GM18867 (cell line): Measurements from ENCODE around the gene BMPR2.
"Not testable (repeated sequence)": the region's sequence is repeated elsewhere in the genome, so short reads cannot be mapped to it uniquely, and the experiment has no call there.

Source experiments
- ATAC-seq: cut with Tn5 transposase; IDR thresholded peaks from one replicate; pipeline ENCODE4 v1.9.1; 2021; ENCODE audit warnings: mild to moderate bottlenecking, moderate library complexity; ENCODE audit not compliant: unreplicated experiment

The BMPR2 gene

GRCh38 chr2:202444000-202444399, 67.9 kb downstream of the BMPR2 start:
- ATAC-seq: no peak

- ATAC-seq: no peak
These were observed 73.2 kb downstream of the BMPR2 start for GRCh38 chr2:202449344-202449743.

GRCh38 chr2:202450785-202451184, 74.7 kb downstream of the BMPR2 start:
- no peak for ATAC-seq

GRCh38 chr2:202452744-202453143, 76.6 kb downstream of the BMPR2 start:
- ATAC-seq: no peak

GRCh38 chr2:202454536-202454935, 78.4 kb downstream of the BMPR2 start:
- no peak for ATAC-seq

GRCh38 chr2:202455114-202455513, 79.0 kb downstream of the BMPR2 start:
- ATAC-seq: no peak

- ATAC-seq: no peak
These were observed 84.0 kb downstream of the BMPR2 start for GRCh38 chr2:202460119-202460518.

- ATAC-seq: no peak
These were observed 103.0 kb downstream of the BMPR2 start for GRCh38 chr2:202479090-202479489.

- ATAC-seq: no peak
These were observed 103.5 kb downstream of the BMPR2 start for GRCh38 chr2:202479610-202480009.

- no peak for ATAC-seq
These were observed 110.2 kb downstream of the BMPR2 start for GRCh38 chr2:202486351-202486750.

- ATAC-seq: no peak
These were observed 112.5 kb downstream of the BMPR2 start for GRCh38 chr2:202488671-202489070.

GRCh38 chr2:202490479-202490878, 114.4 kb downstream of the BMPR2 start:
- no peak for ATAC-seq

- ATAC-seq: no peak
These were observed 115.4 kb downstream of the BMPR2 start for GRCh38 chr2:202491514-202491913.

- no peak for ATAC-seq
These were observed 118.4 kb downstream of the BMPR2 start for GRCh38 chr2:202494300-202495229.

GRCh38 chr2:202495230-202495604, 119.1 kb downstream of the BMPR2 start:
- no peak for ATAC-seq

GRCh38 chr2:202496835-202497472, 120.8 kb downstream of the BMPR2 start:
- not testable (repeated sequence) for ATAC-seq

GRCh38 chr2:202497473-202497866, 121.3 kb downstream of the BMPR2 start:
- ATAC-seq: not testable (repeated sequence)

GRCh38 chr2:202499841-202500240, 123.7 kb downstream of the BMPR2 start:
- not testable (repeated sequence) for ATAC-seq

- ATAC-seq: not testable (repeated sequence)
These were observed 127.1 kb downstream of the BMPR2 start for GRCh38 chr2:202503276-202503675.

GRCh38 chr2:202508686-202509085, 132.6 kb downstream of the BMPR2 start:
- ATAC-seq: no peak

GRCh38 chr2:202510911-202511310, 134.8 kb downstream of the BMPR2 start:
- ATAC-seq: no peak

- ATAC-seq: no peak
These were observed 136.0 kb downstream of the BMPR2 start for GRCh38 chr2:202512176-202512575.
